HEK293T (cell line): Measurements from ENCODE around the gene DUSP9.

ENCODE experiments used
- CTCF ChIA-PET: fragments of 350-600 bp; formaldehyde crosslinking; extraction: SDS; loops from one replicate; lab custom pipeline; 2021; ENCODE audit warnings: antibody characterized with exemption, inconsistent platforms; lab: Yijun Ruan, JAX
- POLR2A ChIA-PET: fragments of 350-600 bp; formaldehyde crosslinking; extraction: SDS; loops from one replicate; lab custom pipeline; 2020; ENCODE audit warnings: antibody characterized with exemption, inconsistent platforms; lab: Yijun Ruan, JAX
- DNase-seq: peaks from one replicate; pipeline ENCODE4 v3.0.0; 2012; ENCODE audit warnings: mixed read lengths; ENCODE audit errors: extremely low spot score
- ARNT ChIP-seq: fragments of 450-650 bp; IDR thresholded peaks from 2 replicates; pipeline ENCODE4 v1.6.1; 2017; ENCODE audit warnings: mild to moderate bottlenecking
- BHLHE40 ChIP-seq: fragments of 450-650 bp; IDR thresholded peaks from 2 replicates; pipeline ENCODE4 v1.6.1; 2016; ENCODE audit warnings: mild to moderate bottlenecking, moderate library complexity, borderline replicate concordance
- CTBP1 ChIP-seq: fragments of 450-650 bp; IDR thresholded peaks from 2 replicates; pipeline ENCODE4 v1.6.1; 2016; ENCODE audit warnings: borderline replicate concordance
- ELF4 ChIP-seq: fragments of 450-650 bp; IDR thresholded peaks from 2 replicates; pipeline ENCODE4 v1.6.1; 2017; ENCODE audit warnings: antibody characterized with exemption
- FOXA1 ChIP-seq: fragments of 450-650 bp; IDR thresholded peaks from 2 replicates; pipeline ENCODE4 v1.6.1; 2016; ENCODE audit warnings: mild to moderate bottlenecking
- FOXK2 ChIP-seq: fragments of 450-650 bp; IDR thresholded peaks from 2 replicates; pipeline ENCODE4 v1.6.1; 2016; ENCODE audit warnings: mild to moderate bottlenecking
- FOXM1 ChIP-seq: fragments of 450-650 bp; IDR thresholded peaks from 2 replicates; pipeline ENCODE4 v1.6.1; 2017; ENCODE audit warnings: mild to moderate bottlenecking, borderline replicate concordance
- HDGF ChIP-seq: fragments of 450-650 bp; IDR thresholded peaks from 2 replicates; pipeline ENCODE4 v1.6.1; 2017; ENCODE audit warnings: antibody characterized with exemption, borderline replicate concordance
- L3MBTL2 ChIP-seq: fragments of 450-650 bp; conservative IDR thresholded peaks from 2 replicates; pipeline ENCODE4 v1.6.1; 2016; ENCODE audit warnings: mild to moderate bottlenecking
- LEF1 ChIP-seq: fragments of 450-650 bp; IDR thresholded peaks from 2 replicates; pipeline ENCODE4 v1.6.1; 2017; ENCODE audit warnings: mild to moderate bottlenecking, borderline replicate concordance
- NFRKB ChIP-seq: fragments of 450-650 bp; IDR thresholded peaks from 2 replicates; pipeline ENCODE4 v1.6.1; 2016; ENCODE audit warnings: mild to moderate bottlenecking, moderate library complexity
- PKNOX1 ChIP-seq: fragments of 450-650 bp; IDR thresholded peaks from 2 replicates; pipeline ENCODE4 v1.6.1; 2016
- SP1 ChIP-seq: fragments of 450-650 bp; IDR thresholded peaks from 2 replicates; pipeline ENCODE4 v1.6.1; 2017
- SUZ12 ChIP-seq: fragments of 450-650 bp; IDR thresholded peaks from 2 replicates; pipeline ENCODE4 v1.6.1; 2016; ENCODE audit warnings: mild to moderate bottlenecking
- TARDBP ChIP-seq: fragments of 450-650 bp; IDR thresholded peaks from 2 replicates; pipeline ENCODE4 v1.6.1; 2016
- ZNF384 ChIP-seq: fragments of 450-650 bp; IDR thresholded peaks from 2 replicates; pipeline ENCODE4 v1.6.1; 2016

The DUSP9 gene

DNA sequence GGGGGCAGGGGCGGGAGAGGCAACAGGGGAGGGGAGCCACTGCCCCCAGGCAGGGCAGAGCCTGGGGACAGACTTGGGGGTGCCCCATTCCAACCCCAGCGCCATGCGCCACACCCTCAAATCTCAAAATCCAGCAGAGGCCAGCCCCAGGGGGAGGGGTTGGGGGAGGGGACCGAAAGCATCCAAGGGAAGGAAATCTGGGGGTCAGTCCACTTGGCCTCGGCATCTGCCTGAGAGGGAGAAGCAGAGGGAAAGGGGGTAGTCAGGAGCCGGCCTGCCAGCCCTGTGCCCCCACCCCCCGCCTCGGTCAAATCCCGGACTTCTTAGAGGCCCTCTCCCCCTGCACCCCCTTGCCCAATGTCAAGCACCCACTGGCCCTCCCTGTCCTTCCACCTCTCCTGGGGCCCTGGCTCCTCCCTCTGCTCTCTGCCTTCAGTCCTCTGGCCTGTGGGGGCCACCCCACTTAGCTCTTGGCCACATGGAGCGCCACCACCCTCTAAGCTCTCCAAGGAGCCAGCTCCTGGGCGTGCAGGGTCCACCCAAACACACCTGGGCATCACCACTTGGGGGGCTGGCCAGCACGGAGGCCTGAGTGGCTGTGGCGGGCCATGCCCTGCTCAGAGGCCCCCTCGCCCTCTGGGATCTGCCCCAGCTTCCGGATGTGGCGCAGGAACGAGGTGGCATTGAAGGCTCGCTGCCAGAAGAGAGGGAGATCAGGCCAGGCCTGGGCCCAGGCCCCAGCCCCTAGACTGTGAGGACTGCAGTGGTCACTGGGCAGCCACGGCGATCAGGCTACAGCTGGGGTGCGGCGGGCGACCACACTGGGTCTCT, 23.1 kb downstream of the DUSP9 start:
- no peak for DNase-seq
- TF ChIP-seq NFRKB (no peak), HDGF (no peak), CTBP1 (no peak), ELF4 (no peak), LEF1 (no peak), ZNF384 (no peak), FOXA1 (no peak)
- POLR2A ChIA-PET = no interaction called here
- CTCF ChIA-PET = interaction anchor here (0.6 to 3.1 kb wide), 12 partner anchors 13 to 180 kb away, joined by 3 to 17 read pairs (median 4); partner anchors contain the start of gene SLC6A8

DNA sequence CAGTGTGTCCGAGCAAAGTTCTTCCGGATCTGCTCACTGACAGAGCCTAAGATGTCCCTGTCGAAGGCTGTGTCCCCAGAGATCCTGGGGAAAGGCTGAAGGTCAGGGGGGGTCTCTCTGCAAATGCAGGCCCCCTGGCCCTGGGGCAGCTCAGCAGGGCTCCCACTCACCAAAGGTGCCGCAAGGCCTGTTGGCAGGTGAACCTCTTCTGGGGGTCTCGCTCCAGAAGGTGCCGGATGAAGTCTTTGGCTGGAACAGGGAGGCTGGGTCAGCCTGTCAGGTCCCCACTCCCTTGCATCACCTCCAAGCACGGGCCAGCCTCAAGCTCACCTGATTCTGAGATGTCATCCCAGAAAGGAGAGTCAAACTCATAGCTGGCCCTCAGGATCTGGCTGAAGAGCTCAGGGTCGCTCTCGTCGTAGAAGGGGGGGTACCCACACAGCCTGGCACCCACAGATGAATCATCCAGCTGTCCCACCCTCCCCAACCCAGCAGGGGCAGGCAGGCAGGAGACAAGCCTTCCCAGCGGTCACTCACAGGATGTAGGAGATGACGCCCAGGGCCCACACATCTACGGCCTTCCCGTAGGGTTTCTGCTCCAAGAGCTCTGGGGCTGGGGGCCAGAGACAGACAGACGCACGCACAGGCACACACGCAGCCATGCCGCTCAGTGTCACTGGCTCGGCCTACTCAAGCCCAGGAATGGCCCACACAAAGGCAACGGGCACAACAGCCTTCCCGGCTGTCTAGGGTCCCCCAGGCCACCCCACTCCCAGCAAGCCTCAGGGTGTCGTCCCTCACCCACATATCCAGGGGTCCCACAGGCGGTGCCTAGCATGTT, 24.0 kb downstream of the DUSP9 start:
- DNase-seq = no peak
- no peak for TF ChIP-seq LEF1
- TF ChIP-seq CTBP1 = no peak
- TF ChIP-seq ZNF384 = no peak
- TF ChIP-seq ELF4 = no peak
- TF ChIP-seq L3MBTL2 = no peak
- no peak for TF ChIP-seq FOXM1
- TF ChIP-seq NFRKB = no peak
- no peak for TF ChIP-seq FOXA1
- TF ChIP-seq HDGF = no peak
- no peak for TF ChIP-seq PKNOX1
- TF ChIP-seq SUZ12 = no peak
- TF ChIP-seq BHLHE40 = no peak
- TF ChIP-seq TARDBP = no peak
- no peak for TF ChIP-seq FOXK2
- no peak for TF ChIP-seq ARNT
- TF ChIP-seq SP1 = no peak
- CTCF ChIA-PET = interaction anchor here (1.3 to 2.4 kb wide), 3 partner anchors 14 to 132 kb away, joined by 3 to 10 read pairs (median 5); no protein-coding TSS in a partner anchor
- POLR2A ChIA-PET = no interaction called here

DNA sequence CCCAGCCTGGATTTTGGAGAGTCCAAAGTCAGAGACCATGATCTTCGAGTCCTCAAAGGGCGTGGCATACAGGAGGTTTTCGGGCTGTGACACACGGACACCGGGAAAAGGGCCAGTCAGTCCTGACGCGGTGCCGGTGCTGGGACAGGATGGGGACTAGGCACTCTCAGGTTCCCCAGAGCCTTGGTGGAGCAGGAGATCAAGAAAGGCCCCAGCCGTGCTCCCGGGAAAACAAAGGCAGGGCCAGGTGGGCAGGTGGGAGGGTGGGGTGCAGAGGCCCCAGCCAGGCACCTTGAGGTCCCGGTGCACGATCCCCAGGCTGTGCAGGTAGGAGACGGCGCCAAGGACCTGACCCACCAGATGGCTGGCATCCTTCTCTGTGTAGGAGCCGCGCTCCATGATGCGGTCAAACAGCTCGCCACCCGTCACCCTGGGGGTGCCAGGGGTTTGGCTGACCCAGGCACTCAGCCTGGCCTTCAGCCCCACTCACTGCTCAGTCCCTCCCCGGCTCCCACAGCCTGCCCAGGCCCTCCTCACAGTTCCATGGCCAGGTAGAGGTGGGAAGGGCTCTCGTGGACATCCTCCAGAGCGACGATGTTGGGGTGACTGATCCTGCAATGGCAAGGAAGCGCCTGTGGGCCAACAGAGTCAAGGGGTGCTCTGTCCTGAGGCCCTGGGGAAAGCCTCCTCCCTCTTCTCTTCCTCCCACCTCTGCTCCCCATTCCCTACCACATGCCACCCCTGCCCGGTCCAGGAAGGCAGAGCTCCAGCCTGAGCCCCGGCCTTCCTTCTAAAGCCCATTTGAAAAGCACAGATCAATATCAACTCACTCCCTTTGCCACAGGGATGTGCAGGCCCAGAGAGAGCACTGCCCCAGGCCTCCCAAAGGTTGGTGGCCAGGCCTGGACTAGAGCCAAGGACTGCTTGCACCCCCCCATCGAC, 24.9 kb downstream of the DUSP9 start:
- TF ChIP-seq LEF1 = no peak
- no peak for TF ChIP-seq SUZ12
- TF ChIP-seq NFRKB = no peak
- TF ChIP-seq ELF4 = no peak
- TF ChIP-seq CTBP1 = no peak
- no peak for TF ChIP-seq TARDBP
- TF ChIP-seq FOXA1 = no peak
- no peak for TF ChIP-seq ZNF384
- no peak for TF ChIP-seq ARNT
- no peak for TF ChIP-seq FOXM1
- no peak for TF ChIP-seq FOXK2
- no peak for TF ChIP-seq L3MBTL2
- TF ChIP-seq HDGF = no peak
- TF ChIP-seq SP1 = no peak
- POLR2A ChIA-PET = no interaction called here
- CTCF ChIA-PET = interaction anchor here (1.3 to 1.8 kb wide), 2 partner anchors 63 to 133 kb away, joined by 3 to 5 read pairs; no protein-coding TSS in a partner anchor
- DNase-seq = no peak

DNA sequence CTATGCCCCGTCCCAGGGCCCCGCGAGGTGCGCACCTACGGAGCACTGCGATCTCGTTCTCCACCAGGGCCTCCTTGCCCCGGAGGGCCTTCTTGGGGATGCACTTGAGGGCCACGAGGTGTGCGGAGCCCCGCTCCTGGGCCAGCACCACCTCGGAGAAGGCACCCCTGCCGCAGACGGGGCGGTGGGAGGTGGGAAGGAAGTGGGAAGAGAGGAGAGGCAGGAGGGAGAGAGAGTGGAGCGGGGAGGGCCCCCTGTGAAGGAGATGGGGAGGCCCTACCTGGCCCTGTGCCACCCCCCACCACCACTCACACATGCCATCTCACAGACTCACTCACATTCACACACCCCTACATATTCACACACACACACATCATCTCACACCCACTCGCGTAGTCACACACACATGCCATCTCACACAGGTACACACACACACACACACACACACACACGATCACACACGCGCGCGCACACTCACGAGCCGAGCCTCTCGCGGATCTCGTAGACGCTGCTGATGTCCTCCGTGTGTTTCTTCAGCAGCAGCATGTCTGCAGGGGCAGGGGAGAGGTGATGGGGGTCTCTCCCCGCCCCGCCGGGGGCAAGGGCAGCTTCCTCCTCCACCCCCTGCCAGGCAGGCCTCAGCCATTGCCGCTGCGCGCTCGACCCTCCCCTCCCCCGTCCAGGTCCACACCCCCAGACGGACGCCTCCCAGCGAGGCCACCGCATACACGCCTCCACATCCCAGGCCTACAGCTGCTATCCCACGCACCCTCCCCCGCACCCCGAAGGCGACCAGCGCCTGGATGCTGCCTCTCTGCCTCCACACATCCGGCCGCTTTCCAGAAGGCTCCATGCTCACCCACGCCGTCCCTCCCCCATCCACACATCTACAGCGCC, 25.8 kb downstream of the DUSP9 start:
- POLR2A ChIA-PET = no interaction called here
- CTCF ChIA-PET = no interaction called here
- TF ChIP-seq FOXK2 (no peak), CTBP1 (no peak), PKNOX1 (no peak), ZNF384 (no peak), HDGF (no peak), BHLHE40 (no peak), ELF4 (no peak), NFRKB (no peak), SP1 (no peak), FOXA1 (no peak), TARDBP (no peak), ARNT (no peak), FOXM1 (no peak), L3MBTL2 (no peak), SUZ12 (no peak), LEF1 (no peak)
- no peak for DNase-seq
